Retinal pigment epithelial cell (primary cell): ENCODE data around the gene HBG1.

ENCODE experiments used
- DNase-seq: peaks from one replicate; pipeline ENCODE4 v3.0.0-alpha.2; 2010; ENCODE audit warnings: low read depth
- H3K4me3 ChIP-seq: 2 replicates; pipeline ENCODE4 v1.5.1; 2011; ENCODE audit warnings: mild to moderate bottlenecking, low read length, control low read depth, moderate library complexity
- TF ChIP-seq, protein P1 (sequence below): conservative IDR thresholded peaks from 2 replicates; pipeline ENCODE4 v1.5.1; 2011; ENCODE audit warnings: low read depth, low read length, control low read depth, inconsistent platforms

Gene HBG1

DNA sequence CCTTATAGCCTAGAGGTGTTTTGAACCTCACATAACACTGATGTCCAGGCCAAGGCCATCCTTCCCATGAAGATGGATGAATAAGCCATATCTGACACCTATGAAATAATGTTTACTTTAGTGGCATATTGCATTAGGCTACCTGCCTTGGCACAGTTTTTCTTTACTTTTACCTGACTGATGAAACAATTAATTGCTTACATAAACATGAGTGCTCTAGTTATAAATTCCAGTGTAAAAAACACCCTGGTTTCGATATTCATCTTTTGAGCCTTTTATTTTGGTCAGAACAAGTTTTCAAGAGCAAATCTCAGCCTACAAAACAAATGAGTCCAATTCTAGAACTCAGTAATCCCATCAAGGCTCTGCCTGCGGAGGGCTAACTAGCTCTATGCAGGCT, 27.0 kb upstream of the HBG1 start:
- TF ChIP-seq, protein P1, sequence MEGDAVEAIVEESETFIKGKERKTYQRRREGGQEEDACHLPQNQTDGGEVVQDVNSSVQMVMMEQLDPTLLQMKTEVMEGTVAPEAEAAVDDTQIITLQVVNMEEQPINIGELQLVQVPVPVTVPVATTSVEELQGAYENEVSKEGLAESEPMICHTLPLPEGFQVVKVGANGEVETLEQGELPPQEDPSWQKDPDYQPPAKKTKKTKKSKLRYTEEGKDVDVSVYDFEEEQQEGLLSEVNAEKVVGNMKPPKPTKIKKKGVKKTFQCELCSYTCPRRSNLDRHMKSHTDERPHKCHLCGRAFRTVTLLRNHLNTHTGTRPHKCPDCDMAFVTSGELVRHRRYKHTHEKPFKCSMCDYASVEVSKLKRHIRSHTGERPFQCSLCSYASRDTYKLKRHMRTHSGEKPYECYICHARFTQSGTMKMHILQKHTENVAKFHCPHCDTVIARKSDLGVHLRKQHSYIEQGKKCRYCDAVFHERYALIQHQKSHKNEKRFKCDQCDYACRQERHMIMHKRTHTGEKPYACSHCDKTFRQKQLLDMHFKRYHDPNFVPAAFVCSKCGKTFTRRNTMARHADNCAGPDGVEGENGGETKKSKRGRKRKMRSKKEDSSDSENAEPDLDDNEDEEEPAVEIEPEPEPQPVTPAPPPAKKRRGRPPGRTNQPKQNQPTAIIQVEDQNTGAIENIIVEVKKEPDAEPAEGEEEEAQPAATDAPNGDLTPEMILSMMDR: no peak
- no peak for DNase-seq

DNA sequence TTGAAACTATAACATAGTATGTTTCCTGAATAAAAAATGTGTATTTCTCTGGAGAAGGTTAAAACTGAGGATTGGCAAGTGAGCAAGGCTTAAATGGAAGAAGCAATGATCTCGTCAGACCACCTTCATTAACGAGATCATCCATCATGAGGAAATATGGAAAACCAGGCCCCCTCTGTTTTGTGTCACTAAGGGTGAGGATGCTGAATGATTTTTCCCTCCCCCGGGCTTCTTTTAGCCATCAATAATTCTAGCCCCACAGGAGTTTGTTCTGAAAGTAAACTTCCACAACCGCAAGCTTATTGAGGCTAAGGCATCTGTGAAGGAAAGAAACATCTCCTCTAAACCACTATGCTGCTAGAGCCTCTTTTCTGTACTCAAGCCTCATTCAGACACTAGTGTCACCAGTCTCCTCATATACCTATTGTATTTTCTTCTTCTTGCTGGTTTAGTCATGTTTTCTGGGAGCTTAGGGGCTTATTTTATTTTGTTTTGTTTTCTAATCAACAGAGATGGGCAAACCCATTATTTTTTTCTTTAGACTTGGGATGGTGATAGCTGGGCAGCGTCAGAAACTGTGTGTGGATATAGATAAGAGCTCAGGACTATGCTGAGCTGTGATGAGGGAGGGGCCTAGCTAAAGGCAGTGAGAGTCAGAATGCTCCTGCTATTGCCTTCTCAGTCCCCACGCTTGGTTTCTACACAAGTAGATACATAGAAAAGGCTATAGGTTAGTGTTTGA, 25.9 kb upstream of the HBG1 start:
- DNase-seq: no peak
- TF ChIP-seq, protein P1: no peak
- no peak overlapping the region for H3K4me3 ChIP-seq

More for the DNA sequence above, 27.0 kb upstream of the HBG1 start:
- H3K4me3 ChIP-seq: no peak overlapping the region

DNA sequence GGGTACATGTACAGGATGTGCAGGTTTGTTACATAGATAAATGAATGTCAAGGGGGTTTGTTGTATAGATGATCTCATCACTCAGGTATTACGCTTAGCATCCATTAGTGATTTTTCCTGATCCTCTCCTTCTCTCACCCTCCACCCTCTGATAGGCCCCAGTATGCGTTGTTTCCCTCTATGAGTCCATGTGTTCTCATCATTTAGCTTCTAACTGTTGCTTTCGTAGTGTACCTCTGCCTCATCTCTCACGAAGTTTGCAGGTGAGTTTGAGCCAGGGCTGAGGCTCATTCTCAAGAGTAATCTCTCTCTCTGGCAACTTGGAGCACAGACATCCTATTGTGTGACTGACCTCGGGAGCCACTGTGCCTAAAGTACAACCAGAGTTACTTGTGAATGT, 24.7 kb upstream of the HBG1 start:
- TF ChIP-seq, protein P1: no peak
- DNase-seq: no peak
- no peak overlapping the region for H3K4me3 ChIP-seq

DNA sequence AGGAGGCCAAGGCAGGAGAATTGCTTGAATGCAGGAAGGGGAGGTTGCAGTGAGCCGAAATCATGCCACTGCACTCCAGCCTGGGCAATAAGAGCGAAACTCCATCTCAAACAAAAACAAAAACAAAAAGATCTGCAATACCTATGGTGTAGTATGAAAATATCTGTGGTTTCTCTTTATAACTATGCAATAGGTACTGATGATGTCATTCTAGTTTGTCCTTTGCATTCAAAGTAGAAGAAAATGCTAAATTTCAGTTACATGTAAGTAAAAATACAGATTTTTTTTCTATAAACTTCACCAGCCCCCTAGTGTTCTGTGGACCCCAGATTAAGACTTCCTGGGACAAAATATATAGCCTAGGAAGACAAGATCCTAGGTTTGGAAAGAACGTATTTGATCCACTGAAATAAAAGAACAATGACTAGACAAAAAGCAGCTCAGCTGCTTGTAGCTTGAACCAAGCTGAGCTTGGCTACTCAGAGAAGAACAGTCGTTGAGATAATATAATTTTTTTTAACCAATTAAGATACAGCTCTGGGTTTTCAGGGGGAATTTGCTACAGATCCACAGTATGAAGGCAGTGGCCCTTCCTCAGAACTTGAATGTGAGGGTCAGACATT, 22.8 kb upstream of the HBG1 start:
- H3K4me3 ChIP-seq: no peak overlapping the region
- TF ChIP-seq, protein P1: no peak
- no peak for DNase-seq

DNA sequence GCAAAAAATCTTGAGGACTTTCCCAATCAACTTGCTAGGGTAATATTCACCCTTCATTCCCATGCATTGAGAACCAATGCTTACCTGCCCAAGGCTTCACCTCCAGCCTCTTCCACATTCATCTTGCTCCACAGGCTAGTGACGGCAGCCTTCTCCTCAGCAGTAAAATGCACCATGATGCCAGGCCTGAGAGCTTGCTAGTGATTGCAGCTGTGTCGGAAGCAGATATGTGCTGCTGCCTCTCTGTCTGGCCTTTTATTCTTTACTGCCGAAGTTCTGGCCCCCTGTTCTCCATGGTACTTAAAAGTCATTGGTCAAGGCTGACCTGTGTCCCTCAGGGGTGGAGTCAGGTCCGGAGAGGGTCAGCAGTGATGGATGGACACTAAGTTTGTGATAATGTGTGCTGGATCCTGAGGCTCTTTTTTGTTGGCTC, 20.1 kb upstream of the HBG1 start, which contains the start of gene HBE1:
Gene HBE1 (minus strand): TSS at position 231 of the 433 bp plus-strand sequence. CDS start 55 bp downstream, at position 176.
- TF ChIP-seq, protein P1: no peak
- no peak for DNase-seq
- no peak within 1 kb of the TSS for H3K4me3 ChIP-seq

DNA sequence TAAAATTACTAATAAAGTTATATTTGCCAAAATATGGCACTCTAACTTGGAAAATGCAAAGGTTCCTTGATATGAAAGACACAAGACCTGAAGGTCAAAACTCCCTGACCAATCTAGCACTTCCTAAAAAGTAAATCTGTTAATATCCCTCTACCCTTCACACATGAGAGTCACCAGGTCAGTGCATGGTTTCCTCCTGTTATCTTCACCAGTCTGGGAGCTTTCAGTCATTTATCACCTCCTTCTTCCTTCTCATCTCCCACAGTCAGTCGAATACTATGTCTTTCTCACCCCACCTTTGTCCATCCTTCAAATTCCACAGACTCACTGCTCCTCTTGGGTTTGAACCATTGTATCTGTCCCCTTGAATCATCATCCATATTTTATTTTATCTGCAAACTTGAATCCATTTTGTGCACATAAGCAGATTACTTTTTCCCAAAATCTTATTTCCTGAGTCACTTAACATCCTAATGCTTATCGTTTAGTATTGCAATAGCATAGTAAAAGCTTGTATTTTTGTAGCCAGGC, 17.4 kb upstream of the HBG1 start:
- H3K4me3 ChIP-seq: no peak overlapping the region
- DNase-seq: no peak
- TF ChIP-seq, protein P1: no peak
